WTC11 (cell line): ENCODE data around the gene TMA7.

Experiments
- CTCF ChIP-seq: fragments of 200-600 bp; IDR thresholded peaks from 2 replicates; pipeline ENCODE4 v1.8.0; 2022; ENCODE audit warnings: antibody characterized with exemption
- USF2 ChIP-seq: sonication (generic); formaldehyde crosslinking; IDR thresholded peaks from 2 replicates; pipeline ENCODE4 v1.8.1; 2023; ENCODE audit warnings: mild to moderate bottlenecking, missing genetic modification reagents, moderate library complexity

- TF ChIP-seq CTCF (peak; percentile 93), USF2 (CRISPR knock-in tag) (peak; percentile 65)
Measured at GRCh38 chr3:48435774-48436476, 4.1 kb upstream of the TMA7 start.
